ENCODE measurements around the gene HNRNPUL2. TPM values are rescaled to one million over a fixed set of nuclear protein-coding genes. Genes with fewer than 3 reads are reported as not detected.
"Not testable (repeated sequence)": the region's sequence is repeated elsewhere in the genome, so short reads cannot be mapped to it uniquely, and the experiment has no call there.

HNRNPUL2 gene
- 46.1 TPM for total RNA-seq
- long read RNA-seq, full-length matches to known transcripts = 2 of 17 reads
- long read RNA-seq, partial matches to known transcripts = 0 of 17 reads
- long read RNA-seq, other reads (novel, unspliced or antisense) = 15 of 17 reads

DNA sequence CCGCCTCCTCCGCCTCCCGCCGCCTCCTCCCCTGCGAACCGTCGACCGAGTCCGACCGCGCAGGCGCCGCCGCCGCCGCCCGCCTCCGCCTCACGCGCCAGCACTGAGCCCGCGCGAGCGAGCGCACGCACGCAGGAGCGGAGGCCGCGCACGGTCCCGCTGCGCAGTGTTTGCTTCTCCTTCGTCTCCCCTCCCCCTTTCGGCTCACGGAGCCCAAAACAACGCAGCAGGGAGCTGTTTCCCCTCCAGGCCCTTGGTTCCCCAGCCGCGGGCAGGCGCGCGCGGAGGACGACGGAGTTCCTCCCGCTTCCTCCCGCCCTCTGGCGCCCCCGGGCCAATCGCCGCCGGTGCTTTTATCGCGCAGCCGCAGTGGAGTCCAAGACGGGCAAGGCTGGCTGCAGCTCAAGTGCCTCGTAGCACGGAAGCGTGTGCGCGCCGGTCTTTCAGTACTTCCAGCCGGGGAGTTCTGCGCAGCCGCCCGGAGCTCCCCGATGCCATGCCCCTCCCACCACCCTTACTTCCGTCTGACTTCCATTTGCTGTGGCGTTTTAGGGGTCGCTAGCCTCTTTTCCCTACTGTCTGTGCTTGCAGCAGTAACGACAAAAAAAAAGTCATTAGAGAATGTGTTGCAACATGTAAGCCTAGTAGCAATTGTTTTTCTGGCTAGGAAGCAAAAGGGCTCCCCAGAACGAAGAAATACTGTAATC lies at the start of gene HNRNPUL2:
Gene HNRNPUL2 (minus strand): TSS at position 293 of the 707 bp plus-strand sequence. CDS start 301 bp downstream, outside the sequence.
- Histone ChIP-seq H3K27ac (peak within 1 kb of the TSS; percentile 94), H3K4me1 (peaks cover 47% of the 10 kb centered on the region), H3K27me3 (ENCODE audit: low read depth) (no peaks in the 10 kb centered on the region), H3K4me3 (peak within 1 kb of the TSS; percentile 96), H3K9me3 (no peaks in the 10 kb centered on the region), H3K36me3 (peaks cover 29% of the 10 kb centered on the region)
- intact Hi-C loops (cut with DNase I) = no loop called here
- no peak for TF ChIP-seq CTCF (IDR thresholded peaks at IDR 0.05)
- ATAC-seq = peak; percentile 96 to 98
- DNase-seq = peak; percentile 99

GRCh38 chr11:62775646-62776045 lies 48.4 kb upstream of the HNRNPUL2 start:
- ATAC-seq = no peak
- Histone ChIP-seq H3K27me3 (ENCODE audit: low read depth) (no peaks in the 10 kb centered on the region), H3K4me1 (peaks cover 9% of the 10 kb centered on the region), H3K36me3 (peaks cover 43% of the 10 kb centered on the region), H3K9me3 (no peaks in the 10 kb centered on the region), H3K27ac (no peak overlapping the region), H3K4me3 (no peak overlapping the region)
- TF ChIP-seq CTCF (IDR thresholded peaks at IDR 0.05) = no peak
- no peak for DNase-seq
- intact Hi-C loops (cut with DNase I) = no loop called here

- H3K36me3 ChIP-seq = peaks cover 35% of the 10 kb centered on the region
- H3K4me1 ChIP-seq = peaks cover 18% of the 10 kb centered on the region
- no peak for TF ChIP-seq CTCF (IDR thresholded peaks at IDR 0.05)
- H3K4me3 ChIP-seq = no peak overlapping the region
- H3K9me3 ChIP-seq = no peaks in the 10 kb centered on the region
- no peak for ATAC-seq
- no peak for DNase-seq
- H3K27me3 ChIP-seq (ENCODE audit: low read depth) = no peaks in the 10 kb centered on the region
- no peak overlapping the region for H3K27ac ChIP-seq
- intact Hi-C loops (cut with DNase I) = no loop called here
Measured at GRCh38 chr11:62774407-62774806, 47.1 kb upstream of the HNRNPUL2 start.

GRCh38 chr11:62771144-62772021 lies 44.1 kb upstream of the HNRNPUL2 start, which contains the start of gene TAF6L:
Gene TAF6L (plus strand): TSS chr11:62771396. CDS start chr11:62775784, 4,388 bp downstream.
- ATAC-seq (peak; percentile 98 to 99), DNase-seq (peak; percentile 99)
- intact Hi-C loops (cut with DNase I) = no loop called here
- Histone ChIP-seq H3K36me3 (peaks cover 30% of the 10 kb centered on the region), H3K4me3 (peak within 1 kb of the TSS; percentile 80), H3K27me3 (ENCODE audit: low read depth) (no peaks in the 10 kb centered on the region), H3K9me3 (no peaks in the 10 kb centered on the region), H3K27ac (peak within 1 kb of the TSS; percentile 93), H3K4me1 (peaks cover 18% of the 10 kb centered on the region)
- TF ChIP-seq CTCF (IDR thresholded peaks at IDR 0.05) = no peak

- Histone ChIP-seq H3K4me1 (peaks cover 18% of the 10 kb centered on the region), H3K36me3 (peaks cover 30% of the 10 kb centered on the region), H3K27me3 (ENCODE audit: low read depth) (no peaks in the 10 kb centered on the region), H3K9me3 (no peaks in the 10 kb centered on the region), H3K27ac (peak overlapping the region; percentile 93), H3K4me3 (peak overlapping the region; percentile 80)
- no peak for TF ChIP-seq CTCF (IDR thresholded peaks at IDR 0.05)
- ATAC-seq (peak; percentile 8 to 16), DNase-seq (no peak)
- intact Hi-C loops (cut with DNase I) = no loop called here
Measured at GRCh38 chr11:62770778-62771143, 43.5 kb upstream of the HNRNPUL2 start.

GRCh38 chr11:62760867-62761227 lies 33.6 kb upstream of the HNRNPUL2 start:
- H3K4me3 ChIP-seq = peak overlapping the region; percentile 79
- H3K36me3 ChIP-seq = peaks cover 14% of the 10 kb centered on the region
- peak overlapping the region; percentile 85 for H3K27ac ChIP-seq
- H3K9me3 ChIP-seq; ATAC-seq; H3K27me3 ChIP-seq (ENCODE audit: low read depth); intact Hi-C loops (cut with DNase I): not testable (repeated sequence)
- H3K4me1 ChIP-seq = peaks cover 12% of the 10 kb centered on the region
- DNase-seq = peak; percentile 50

All from lower lobe of right lung (tissue), 2 donors.